ENCODE data around the gene SNAPIN.
"Not testable (repeated sequence)": the region's sequence is repeated elsewhere in the genome, so short reads cannot be mapped to it uniquely, and the experiment has no call there.

The SNAPIN gene

GRCh38 chr1:153627715-153628626 is 30.5 kb upstream of the SNAPIN start, which contains the start of gene S100A1:
Gene S100A1, plus strand, starts transcription at chr1:153628434. Its CDS starts 2,088 bp downstream, at chr1:153630522.
- DNase-seq = peak; percentile 78

DNA sequence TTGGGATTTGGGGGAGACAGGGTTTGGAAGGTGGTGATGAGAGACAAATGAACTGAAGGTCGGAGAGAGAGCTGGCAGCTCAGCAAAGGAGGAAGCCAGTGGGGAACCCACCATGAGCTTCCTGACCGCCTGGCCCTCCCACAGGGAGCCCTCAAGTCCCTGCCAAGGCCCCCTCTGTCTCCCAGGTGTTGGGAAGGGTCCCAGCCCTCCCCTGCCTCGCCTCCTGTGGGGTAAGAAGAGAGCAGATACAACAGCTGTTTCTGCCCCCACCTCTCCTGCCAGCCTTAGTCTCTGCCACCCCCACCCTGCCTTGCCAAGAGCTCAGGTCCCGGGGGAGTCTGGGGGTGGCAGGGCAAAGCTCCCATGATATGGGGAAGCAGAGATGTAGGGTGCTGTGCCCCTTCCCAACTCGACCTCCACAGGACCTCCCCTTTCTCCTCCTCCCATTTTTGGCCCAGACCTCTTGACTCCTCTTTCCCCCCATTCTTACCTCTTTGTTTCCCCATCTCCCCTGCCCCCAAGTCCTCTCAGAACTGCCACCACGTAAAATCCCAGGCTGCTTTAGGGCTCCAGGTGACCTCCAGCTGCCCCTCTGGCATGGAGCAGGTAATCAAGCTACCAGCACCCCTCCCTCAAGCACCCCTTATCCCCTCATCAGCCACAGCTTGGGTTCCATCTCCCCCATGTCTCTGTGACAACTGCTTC is 29.7 kb upstream of the SNAPIN start:
- no peak for DNase-seq

DNA sequence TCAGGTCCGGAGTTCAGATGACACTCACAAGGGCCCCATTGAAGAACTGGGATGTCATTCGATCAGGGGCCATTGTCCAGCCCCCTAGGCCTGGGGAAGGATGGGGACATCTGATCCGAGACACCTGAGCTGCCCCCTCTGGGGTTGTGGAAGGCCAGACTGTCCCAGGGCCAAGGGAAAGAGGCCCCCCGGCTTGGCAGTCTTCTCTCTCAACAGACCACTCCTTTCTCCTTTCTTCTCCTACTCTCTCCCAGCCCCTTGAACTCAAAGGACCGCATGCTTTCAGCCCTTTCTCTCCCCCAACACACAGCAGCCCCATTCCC is 29.2 kb upstream of the SNAPIN start:
- DNase-seq = no peak

DNA sequence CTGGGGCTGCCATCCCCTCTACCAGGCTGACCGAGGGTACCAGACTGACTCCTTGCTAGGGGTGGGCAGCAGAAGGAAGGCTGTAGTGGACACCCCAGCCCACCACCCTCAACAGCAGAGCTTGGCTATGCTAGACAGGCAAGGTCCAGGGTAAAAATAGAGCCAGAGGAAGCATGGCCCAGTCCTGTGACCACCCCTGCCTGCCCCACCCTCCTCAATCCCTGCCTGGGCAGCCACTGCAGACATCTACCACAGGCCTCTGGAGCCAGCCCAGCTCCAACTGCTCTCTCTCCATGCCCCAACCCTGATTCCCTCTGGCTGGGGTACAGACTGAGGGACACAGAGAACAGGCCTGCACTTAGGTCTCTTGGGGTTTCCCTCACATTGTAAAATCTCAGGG is 28.5 kb upstream of the SNAPIN start:
- peak; percentile 47 for DNase-seq

DNA sequence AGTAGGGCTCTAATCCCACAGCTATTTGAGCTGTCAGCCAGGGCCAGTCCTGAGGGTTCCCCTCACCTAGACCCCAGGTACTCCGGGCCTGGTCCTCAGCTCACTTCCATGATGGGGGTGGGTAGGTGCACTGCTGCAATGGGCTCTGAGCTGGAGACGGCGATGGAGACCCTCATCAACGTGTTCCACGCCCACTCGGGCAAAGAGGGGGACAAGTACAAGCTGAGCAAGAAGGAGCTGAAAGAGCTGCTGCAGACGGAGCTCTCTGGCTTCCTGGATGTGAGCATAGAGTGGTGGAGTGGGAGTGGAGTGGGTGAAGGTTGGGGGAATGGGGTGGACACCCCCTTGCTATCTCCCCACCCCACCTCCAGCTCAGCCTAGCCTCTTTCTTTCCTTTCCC is 28.1 kb upstream of the SNAPIN start:
- no peak for DNase-seq

DNA sequence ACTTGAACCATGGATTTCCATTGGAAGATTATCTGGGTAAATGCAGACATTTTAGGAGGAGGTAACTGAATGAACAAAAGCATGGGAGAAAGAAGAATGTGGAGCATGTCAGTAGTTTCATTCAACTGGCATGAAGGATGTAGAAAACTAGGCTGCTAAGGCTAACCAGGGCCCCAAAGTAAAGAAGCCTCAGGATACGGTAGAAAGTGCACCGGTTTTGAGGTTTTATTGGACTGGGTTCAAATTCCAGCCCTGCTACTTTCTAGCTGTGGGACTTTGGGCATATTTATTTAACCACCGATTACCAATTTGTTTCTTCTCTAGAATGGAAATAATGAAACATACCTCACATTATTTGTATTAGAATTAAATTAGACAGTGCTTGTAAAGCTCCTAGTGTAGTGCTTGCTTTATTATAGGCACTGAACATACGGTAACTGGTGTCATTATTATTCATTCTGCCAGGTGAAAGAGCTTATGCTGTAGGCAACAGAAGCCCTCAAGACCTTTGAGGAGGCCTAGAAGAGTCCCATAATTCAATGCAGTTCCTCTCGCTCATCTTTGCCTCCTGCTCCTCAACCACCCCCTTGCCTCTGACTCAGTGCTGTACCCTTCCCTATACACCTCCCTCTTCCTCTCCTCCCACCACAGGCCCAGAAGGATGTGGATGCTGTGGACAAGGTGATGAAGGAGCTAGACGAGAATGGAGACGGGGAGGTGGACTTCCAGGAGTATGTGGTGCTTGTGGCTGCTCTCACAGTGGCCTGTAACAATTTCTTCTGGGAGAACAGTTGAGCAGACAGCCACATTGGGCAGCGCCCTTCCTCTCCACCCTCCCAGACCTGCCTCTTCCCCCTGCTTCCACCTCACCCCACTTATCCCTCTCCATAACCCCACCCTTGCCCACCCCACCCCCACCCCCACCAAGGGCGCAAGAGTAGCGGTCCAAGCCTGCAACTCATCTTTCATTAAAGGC is 27.2 kb upstream of the SNAPIN start:
- no peak for DNase-seq

DNA sequence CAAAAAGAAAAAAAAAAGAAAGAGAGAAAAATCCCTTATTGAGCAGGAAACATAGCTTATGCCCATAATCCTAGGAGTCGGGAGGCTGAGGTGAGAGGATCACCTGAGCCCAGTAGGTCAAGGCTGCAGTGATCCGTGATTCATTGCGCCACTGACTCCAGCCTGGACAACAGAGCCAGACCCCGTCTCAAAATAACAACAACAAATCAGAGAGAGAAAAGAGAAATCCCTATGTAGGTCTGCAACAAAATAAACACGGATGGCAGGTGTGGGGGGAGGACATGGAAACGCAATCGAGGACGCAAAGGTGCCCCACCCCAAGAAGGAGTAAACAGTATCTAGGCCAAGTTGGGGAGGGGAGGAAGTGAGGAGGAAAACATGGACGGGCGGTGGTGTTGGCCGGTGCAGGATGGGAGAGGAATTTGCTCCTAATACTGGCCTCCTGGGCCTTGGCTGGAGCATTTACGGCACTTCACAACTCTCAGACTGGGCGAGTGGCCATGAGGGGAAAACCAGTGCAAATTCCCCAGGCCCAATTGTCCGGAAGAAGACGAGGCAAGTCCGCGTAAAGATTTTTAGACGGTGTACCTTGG is 25.2 kb upstream of the SNAPIN start:
- no peak for DNase-seq

- peak; percentile 100 for DNase-seq
Observed at GRCh38 chr1:153633754-153634665, 24.5 kb upstream of the SNAPIN start, which contains the start of gene CHTOP. Gene CHTOP, plus strand, starts transcription at chr1:153634066. Its CDS starts 2,523 bp downstream, at chr1:153636589.

DNA sequence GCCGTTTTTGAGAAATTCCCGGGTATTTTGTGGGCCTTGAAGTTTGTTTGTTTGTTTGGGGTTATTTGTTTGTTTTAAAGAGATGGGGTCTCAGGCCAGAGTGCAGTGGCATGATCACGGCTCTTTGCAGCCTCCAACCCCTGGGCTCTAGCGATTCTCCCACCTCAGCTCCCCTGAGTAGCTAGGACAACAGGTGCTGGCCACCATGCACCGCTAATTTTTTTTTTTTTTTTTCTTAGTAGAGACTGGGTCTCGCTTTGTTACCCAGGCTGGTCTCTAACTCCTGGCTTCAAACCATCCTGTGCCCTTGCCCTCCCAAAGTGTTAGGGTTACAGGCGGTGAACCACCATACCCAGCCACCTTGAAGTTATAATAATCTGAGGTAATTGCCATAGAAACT is 22.6 kb upstream of the SNAPIN start:
- DNase-seq = no peak

- no peak for DNase-seq
Observed at GRCh38 chr1:153636312-153636711, 22.2 kb upstream of the SNAPIN start.

GRCh38 chr1:153638261-153638660 is 20.2 kb upstream of the SNAPIN start:
- no peak for DNase-seq

- no peak for DNase-seq
Observed at GRCh38 chr1:153639280-153639679, 19.2 kb upstream of the SNAPIN start.

DNA sequence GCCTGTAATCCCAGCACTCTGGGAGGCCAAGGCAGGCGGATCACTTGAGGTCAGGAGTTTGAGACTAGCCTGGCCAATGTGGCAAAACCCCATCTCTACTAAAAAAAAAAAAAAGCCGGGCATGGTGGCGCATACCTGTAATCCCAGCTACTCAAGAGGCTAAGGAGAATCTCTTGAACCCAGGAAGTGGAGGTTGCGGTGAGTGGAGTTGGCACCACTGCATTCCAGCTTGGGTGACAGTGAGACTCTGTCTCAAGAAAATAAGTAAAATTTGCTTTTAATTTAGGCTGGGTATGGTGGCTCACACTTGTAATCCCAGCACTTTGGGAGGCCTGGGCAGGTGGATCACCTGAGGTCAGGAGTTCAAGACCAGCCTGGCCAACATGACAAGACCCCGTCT is 18.3 kb upstream of the SNAPIN start:
- not testable (repeated sequence) for DNase-seq

GRCh38 chr1:153640861-153641260 is 17.6 kb upstream of the SNAPIN start:
- DNase-seq = no peak

- DNase-seq = no peak
Observed at GRCh38 chr1:153642161-153642560, 16.3 kb upstream of the SNAPIN start.

DNA sequence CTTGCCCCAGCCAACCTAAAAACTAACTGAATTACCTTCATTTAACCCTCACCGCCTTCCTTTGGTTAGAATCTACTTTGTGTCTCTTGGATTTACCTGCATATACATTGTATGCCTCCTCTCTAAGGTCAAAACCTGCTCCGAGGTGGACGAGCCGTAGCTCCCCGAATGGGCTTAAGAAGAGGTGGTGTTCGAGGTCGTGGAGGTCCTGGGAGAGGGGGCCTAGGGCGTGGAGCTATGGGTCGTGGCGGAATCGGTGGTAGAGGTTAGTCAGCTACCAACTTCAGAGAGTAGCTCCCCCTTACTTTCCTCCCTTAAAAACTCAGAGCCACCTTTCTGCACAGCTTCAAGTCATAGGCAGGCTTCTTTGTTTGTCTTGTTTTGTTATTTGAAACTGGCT is 15.4 kb upstream of the SNAPIN start:
- no peak for DNase-seq

- DNase-seq = no peak
Observed at GRCh38 chr1:153643816-153644215, 14.7 kb upstream of the SNAPIN start.

DNA sequence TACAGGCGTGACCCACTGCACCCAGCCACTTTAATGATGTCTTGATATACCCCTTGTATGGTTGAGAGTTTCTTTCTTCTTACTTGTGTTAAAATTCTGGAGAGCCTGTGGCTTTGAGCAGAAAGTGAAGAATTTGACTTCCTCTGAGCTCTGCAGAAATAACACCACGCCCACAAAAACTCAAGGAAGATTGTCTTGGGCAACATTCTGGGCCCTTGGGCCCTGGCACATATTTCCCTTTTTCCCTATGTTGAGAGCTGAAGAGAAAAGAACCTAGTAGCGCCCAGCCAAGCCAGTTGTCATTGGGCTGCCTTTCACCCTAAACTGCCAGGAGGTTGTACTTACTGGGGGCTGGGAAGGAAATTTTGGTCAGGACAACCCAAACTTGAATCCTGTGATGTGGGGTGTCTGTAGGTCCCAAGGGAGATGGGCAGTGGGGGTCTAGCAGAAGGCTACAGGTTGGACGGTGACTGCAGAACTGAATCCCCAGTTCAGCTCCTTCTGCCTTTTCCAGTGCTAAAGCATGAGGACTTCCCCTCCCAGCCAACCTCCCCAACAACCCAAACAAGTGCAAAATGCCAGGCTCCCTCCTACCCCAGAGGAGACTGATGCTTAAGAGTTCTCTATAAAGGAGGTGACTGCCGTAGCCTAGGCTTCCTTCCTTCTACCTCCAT is 11.7 kb upstream of the SNAPIN start:
- DNase-seq = no peak

- DNase-seq = no peak
Observed at GRCh38 chr1:153647346-153647714, 11.2 kb upstream of the SNAPIN start.

DNA sequence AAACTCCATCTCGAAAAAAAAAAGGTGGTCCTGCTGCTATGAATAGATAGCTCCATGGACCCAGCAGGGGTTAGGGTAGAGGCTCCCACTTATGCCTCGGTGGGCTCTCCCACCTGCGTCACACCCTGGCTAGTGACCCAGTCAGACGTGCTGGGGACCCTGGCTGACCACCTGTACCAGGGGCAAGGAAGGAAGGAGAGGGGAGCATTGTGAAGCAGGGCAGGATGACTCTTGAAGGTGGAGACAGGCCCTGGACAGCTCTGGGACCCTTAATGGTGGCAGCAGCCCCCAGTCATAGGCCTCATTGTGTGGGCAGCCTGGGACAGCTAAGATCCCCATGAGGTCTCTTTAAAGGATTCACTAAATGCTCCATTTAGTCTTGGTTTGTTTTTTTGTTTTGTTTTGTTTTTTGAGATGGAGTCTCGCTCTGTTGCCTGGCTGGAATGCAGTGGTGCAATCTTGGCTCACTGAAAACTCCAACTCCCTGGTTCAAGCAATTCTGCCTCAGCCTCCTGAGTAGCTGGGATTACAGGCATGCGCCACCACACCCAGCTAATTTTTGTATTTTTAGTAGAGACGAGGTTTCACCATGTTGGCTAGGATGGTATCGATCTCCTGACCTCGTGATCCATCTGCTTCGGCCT is 10.4 kb upstream of the SNAPIN start:
- DNase-seq = no peak

All from midbrain (tissue), 1 donor.